WTC11 (cell line): ENCODE data around the gene AMBN. TPM values are rescaled to one million over a fixed set of nuclear protein-coding genes. Genes with fewer than 3 reads are reported as not detected.

ENCODE experiments used
- ATAC-seq: fragments of 200-7000 bp; cut with Tn5 transposase; 2 replicates; pipeline ENCODE4 v1.10.0; 2021; ENCODE audit warnings: mild to moderate bottlenecking, moderate library complexity
- Bru-seq: library from RNA; stranded (reverse); fragments of 400-500 nt; gene quantifications from one replicate; lab custom pipeline; 2021; lab: Mats Ljungman, UMichigan
- CTCF ChIA-PET: fragments of 300-600 bp; sonication (Branson Sonifier 250); formaldehyde crosslinking; loops from one replicate; lab custom pipeline; 2021; ENCODE audit warnings: antibody characterized with exemption; lab: Charles Lee
- POLR2A ChIA-PET: fragments of 350-600 bp; sonication (Branson Sonifier 250); formaldehyde crosslinking; loops from one replicate; lab custom pipeline; 2021; ENCODE audit warnings: antibody characterized with exemption; lab: Charles Lee
- DNase-seq: peaks from one replicate; pipeline ENCODE4 v3.0.0; 2021; ENCODE audit warnings: low spot score
- H3K27ac Mint-ChIP-seq: 2 replicates; pipeline ENCODE4 v1.8.0; 2021; ENCODE audit warnings: mixed read lengths
- H3K27me3 Mint-ChIP-seq: 2 replicates; pipeline ENCODE4 v1.8.0; 2021; ENCODE audit warnings: low read depth, mild to moderate bottlenecking, moderate library complexity, mixed read lengths
- H3K36me3 Mint-ChIP-seq: 2 replicates; pipeline ENCODE4 v1.8.0; 2021; ENCODE audit warnings: mixed read lengths
- H3K4me1 Mint-ChIP-seq: 2 replicates; pipeline ENCODE4 v1.8.0; 2022; ENCODE audit warnings: mixed read lengths
- H3K4me3 Mint-ChIP-seq: 2 replicates; pipeline ENCODE4 v1.8.0; 2021; ENCODE audit warnings: mild to moderate bottlenecking, moderate library complexity, mixed read lengths
- H3K9me3 Mint-ChIP-seq: 2 replicates; pipeline ENCODE4 v1.8.0; 2021; ENCODE audit warnings: mixed read lengths
- ATF2 ChIP-seq: sonication (generic); formaldehyde crosslinking; IDR thresholded peaks from 2 replicates; pipeline ENCODE4 v1.8.1; 2022; ENCODE audit warnings: low read depth, missing genetic modification reagents, borderline replicate concordance
- ATF3 ChIP-seq: sonication (generic); formaldehyde crosslinking; conservative IDR thresholded peaks from 2 replicates; pipeline ENCODE4 v1.8.1; 2022; ENCODE audit warnings: mild to moderate bottlenecking, missing genetic modification reagents
- CDX4 ChIP-seq: fragments of 250-450 bp; sonication (Bioruptor Pico); IDR thresholded peaks from 2 replicates; pipeline ENCODE4 v1.9.0; 2021; ENCODE audit warnings: moderate library complexity, mild to moderate bottlenecking, inconsistent platforms, borderline replicate concordance
- CTCF ChIP-seq: fragments of 200-600 bp; IDR thresholded peaks from 2 replicates; pipeline ENCODE4 v1.8.0; 2022; ENCODE audit warnings: antibody characterized with exemption
- ESRRA ChIP-seq: sonication (generic); formaldehyde crosslinking; IDR thresholded peaks from 2 replicates; pipeline ENCODE4 v1.8.1; 2022; ENCODE audit warnings: mild to moderate bottlenecking, missing genetic modification reagents, borderline replicate concordance
- FOXK1 ChIP-seq: sonication (generic); formaldehyde crosslinking; IDR thresholded peaks from 2 replicates; pipeline ENCODE4 v1.8.0; 2022; ENCODE audit warnings: mild to moderate bottlenecking, moderate library complexity, missing genetic modification reagents
- FOXP4 ChIP-seq: sonication (generic); formaldehyde crosslinking; IDR thresholded peaks from 2 replicates; pipeline ENCODE4 v1.8.0; 2022; ENCODE audit warnings: mild to moderate bottlenecking, missing genetic modification reagents
- IRF2 ChIP-seq: sonication (generic); formaldehyde crosslinking; IDR thresholded peaks from 2 replicates; pipeline ENCODE4 v1.8.0; 2022; ENCODE audit warnings: low read depth, missing genetic modification reagents, borderline replicate concordance
- JAZF1 ChIP-seq: fragments of 250-450 bp; sonication (Bioruptor Pico); IDR thresholded peaks from 2 replicates; pipeline ENCODE4 v1.9.0; 2021; ENCODE audit warnings: moderate library complexity, mild to moderate bottlenecking, inconsistent platforms
- JUN ChIP-seq: sonication (generic); formaldehyde crosslinking; IDR thresholded peaks from 2 replicates; pipeline ENCODE4 v1.8.0; 2023; ENCODE audit warnings: mild to moderate bottlenecking, missing genetic modification reagents
- MLX ChIP-seq: sonication (generic); formaldehyde crosslinking; IDR thresholded peaks from 2 replicates; pipeline ENCODE4 v1.8.1; 2023; ENCODE audit warnings: mild to moderate bottlenecking, missing genetic modification reagents, moderate library complexity
- NFYB ChIP-seq: sonication (generic); formaldehyde crosslinking; conservative IDR thresholded peaks from 2 replicates; pipeline ENCODE4 v1.8.0; 2022; ENCODE audit warnings: low read depth, missing genetic modification reagents
- RORB ChIP-seq: fragments of 250-450 bp; sonication (Bioruptor Pico); IDR thresholded peaks from 2 replicates; pipeline ENCODE4 v1.9.0; 2021; ENCODE audit warnings: mild to moderate bottlenecking
- SMAD4 ChIP-seq: sonication (generic); formaldehyde crosslinking; IDR thresholded peaks from 2 replicates; pipeline ENCODE4 v1.8.0; 2022; ENCODE audit warnings: mild to moderate bottlenecking, missing genetic modification reagents
- SOX15 ChIP-seq: fragments of 250-450 bp; sonication (Bioruptor Pico); IDR thresholded peaks from 2 replicates; pipeline ENCODE4 v1.9.0; 2021; ENCODE audit warnings: mild to moderate bottlenecking
- ZNF138 ChIP-seq: sonication (generic); formaldehyde crosslinking; conservative IDR thresholded peaks from 2 replicates; pipeline ENCODE4 v1.8.1; 2022; ENCODE audit warnings: mild to moderate bottlenecking, moderate library complexity, missing genetic modification reagents
- ZNF263 ChIP-seq: sonication (generic); formaldehyde crosslinking; IDR thresholded peaks from 2 replicates; pipeline ENCODE4 v1.8.1; 2022; ENCODE audit warnings: low read depth, mild to moderate bottlenecking, moderate library complexity, missing genetic modification reagents
- ZNF416 ChIP-seq: fragments of 250-450 bp; sonication (Bioruptor Pico); IDR thresholded peaks from 2 replicates; pipeline ENCODE4 v1.9.0; 2021; ENCODE audit warnings: mild to moderate bottlenecking, inconsistent platforms
- ZNF512 ChIP-seq: sonication (generic); formaldehyde crosslinking; IDR thresholded peaks from 2 replicates; pipeline ENCODE4 v1.8.1; 2022; ENCODE audit warnings: missing genetic modification reagents, borderline replicate concordance
- long read RNA-seq, 3 experiments: library from RNA in 1 of 3; library from capped mRNA in 1 of 3; library from polyadenylated mRNA in 1 of 3; unstranded in 2 of 3; stranded (forward) in 1 of 3; transcript quantifications; one replicate each; pipeline ENCODE4 v2.0.0, GENCODE V29; 2021
- total RNA-seq: library from RNA; stranded (reverse); gene quantifications from 3 replicates; pipeline ENCODE4 v1.2.3, GENCODE V29; 2021

The AMBN gene
- not detected in 3 replicates for total RNA-seq
- Bru-seq, nascent RNA, result not detected
- long read RNA-seq, experiment 1, result 0 reads
- long read RNA-seq, experiment 2, result 0 reads
- long read RNA-seq, experiment 3, result 0 reads

GRCh38 chr4:70591955-70592582, at the start of gene AMBN:
AMBN (plus strand) TSS chr4:70592256; CDS start chr4:70592359, 103 bp downstream.
- CTCF ChIA-PET, result no interaction called here
- H3K27ac Mint-ChIP-seq, result no peak within 1 kb of the TSS
- no peaks in the 10 kb centered on the region for H3K36me3 Mint-ChIP-seq
- H3K4me3 Mint-ChIP-seq, result no peak within 1 kb of the TSS
- no peaks in the 10 kb centered on the region for H3K9me3 Mint-ChIP-seq
- POLR2A ChIA-PET, result interaction anchor here (0.6 kb wide), 1 partner anchor 87 kb away, joined by 3 read pairs; no protein-coding TSS in a partner anchor
- ATAC-seq (no peak), DNase-seq (no peak)
- TF ChIP-seq SOX15, result no peak
- no peak for TF ChIP-seq FOXK1 (CRISPR knock-in tag)
- no peak for TF ChIP-seq SMAD4
- TF ChIP-seq ATF3 (CRISPR knock-in tag), result no peak
- TF ChIP-seq ZNF416 (CRISPR knock-in tag), result no peak
- TF ChIP-seq FOXP4, result no peak
- TF ChIP-seq JAZF1 (CRISPR knock-in tag), result no peak
- TF ChIP-seq ZNF512 (CRISPR knock-in tag), result no peak
- no peak for TF ChIP-seq MLX (CRISPR knock-in tag)
- no peak for TF ChIP-seq CDX4 (CRISPR knock-in tag)
- no peak for TF ChIP-seq ATF2 (CRISPR knock-in tag)
- no peak for TF ChIP-seq ESRRA (CRISPR knock-in tag)
- no peak for TF ChIP-seq NFYB (CRISPR knock-in tag)
- no peak for TF ChIP-seq IRF2 (CRISPR knock-in tag)
- no peak for TF ChIP-seq JUN
- TF ChIP-seq ZNF138 (CRISPR knock-in tag), result no peak
- no peak for TF ChIP-seq ZNF263 (CRISPR knock-in tag)
- no peak for TF ChIP-seq CTCF
- TF ChIP-seq RORB (CRISPR knock-in tag), result no peak
- no peaks in the 10 kb centered on the region for H3K4me1 Mint-ChIP-seq
- no peaks in the 10 kb centered on the region for H3K27me3 Mint-ChIP-seq
